MM.1S (cell line): ENCODE results near the gene TIFAB.

Experiments
- DNase-seq: peaks from one replicate; pipeline ENCODE4 v3.0.0-alpha.2; 2015
- H2AFZ ChIP-seq: fragments of 300-600 bp; sonication (generic); 2 replicates; pipeline ENCODE4 v1.6.0; 2016; ENCODE audit warnings: antibody characterized with exemption, low read length
- H3F3A ChIP-seq: fragments of 300-600 bp; sonication (generic); 2 replicates; pipeline ENCODE4 v1.6.1; 2016; ENCODE audit warnings: mild to moderate bottlenecking, antibody characterized with exemption, low read length, moderate library complexity, mixed read lengths; ENCODE audit not compliant: insufficient read depth
- H3K27ac ChIP-seq: fragments of 300-600 bp; sonication (generic); 2 replicates; pipeline ENCODE4 v1.5.1; 2016; ENCODE audit warnings: mild to moderate bottlenecking, low read length
- H3K27me3 ChIP-seq: fragments of 300-600 bp; sonication (generic); replicated peaks from 2 replicates; pipeline ENCODE4 v1.6.0; 2016; ENCODE audit warnings: low read length; ENCODE audit not compliant: insufficient read depth
- H3K36me3 ChIP-seq: fragments of 300-600 bp; sonication (generic); replicated peaks from 2 replicates; pipeline ENCODE4 v1.6.1; 2016; ENCODE audit warnings: mild to moderate bottlenecking, low read length, mixed read lengths; ENCODE audit not compliant: insufficient read depth
- H3K4me1 ChIP-seq: fragments of 300-600 bp; sonication (generic); 2 replicates; pipeline ENCODE4 v1.6.1; 2016; ENCODE audit warnings: low read length, mixed read lengths
- H3K4me2 ChIP-seq: fragments of 300-600 bp; sonication (generic); 2 replicates; pipeline ENCODE4 v1.6.0; 2016; ENCODE audit warnings: low read depth, low read length
- H3K4me3 ChIP-seq: fragments of 300-600 bp; sonication (generic); 2 replicates; pipeline ENCODE4 v1.5.1; 2016; ENCODE audit warnings: low read length, mixed read lengths
- H3K79me2 ChIP-seq: fragments of 300-600 bp; sonication (generic); 2 replicates; pipeline ENCODE4 v1.6.1; 2016; ENCODE audit warnings: mixed run types, low read length, mixed read lengths
- H3K9ac ChIP-seq: fragments of 300-600 bp; sonication (generic); 2 replicates; pipeline ENCODE4 v1.6.1; 2016; ENCODE audit warnings: low read length, mixed read lengths
- H3K9me2 ChIP-seq: fragments of 300-600 bp; sonication (generic); replicated peaks from 2 replicates; pipeline ENCODE4 v1.6.1; 2016; ENCODE audit warnings: mild to moderate bottlenecking, low read length, mixed read lengths; ENCODE audit not compliant: insufficient read depth
- H3K9me3 ChIP-seq: fragments of 300-600 bp; sonication (generic); replicated peaks from 2 replicates; pipeline ENCODE4 v1.6.1; 2016; ENCODE audit warnings: mild to moderate bottlenecking, low read length, mixed read lengths; ENCODE audit not compliant: insufficient read depth
- H4K20me1 ChIP-seq: fragments of 300-600 bp; sonication (generic); 2 replicates; pipeline ENCODE4 v1.6.1; 2016; ENCODE audit warnings: mild to moderate bottlenecking, low read length, moderate library complexity, mixed read lengths; ENCODE audit not compliant: insufficient read depth
- EZH2 ChIP-seq: fragments of 300-600 bp; sonication (generic); optimal IDR thresholded peaks from 2 replicates; pipeline ENCODE3; 2017; ENCODE audit warnings: low read depth, mild to moderate bottlenecking, antibody characterized with exemption, low read length, mixed read lengths
- EZH2phosphoT487 ChIP-seq: fragments of 300-600 bp; sonication (generic); IDR thresholded peaks from 2 replicates; pipeline ENCODE4 v1.6.1; 2018; ENCODE audit warnings: antibody characterized with exemption, low read length
- TF ChIP-seq, protein P1 (sequence below): fragments of 300-600 bp; sonication (generic); IDR thresholded peaks from 2 replicates; pipeline ENCODE4 v1.5.1; 2016; ENCODE audit warnings: antibody characterized with exemption, low read length, mixed read lengths

The TIFAB gene

DNA sequence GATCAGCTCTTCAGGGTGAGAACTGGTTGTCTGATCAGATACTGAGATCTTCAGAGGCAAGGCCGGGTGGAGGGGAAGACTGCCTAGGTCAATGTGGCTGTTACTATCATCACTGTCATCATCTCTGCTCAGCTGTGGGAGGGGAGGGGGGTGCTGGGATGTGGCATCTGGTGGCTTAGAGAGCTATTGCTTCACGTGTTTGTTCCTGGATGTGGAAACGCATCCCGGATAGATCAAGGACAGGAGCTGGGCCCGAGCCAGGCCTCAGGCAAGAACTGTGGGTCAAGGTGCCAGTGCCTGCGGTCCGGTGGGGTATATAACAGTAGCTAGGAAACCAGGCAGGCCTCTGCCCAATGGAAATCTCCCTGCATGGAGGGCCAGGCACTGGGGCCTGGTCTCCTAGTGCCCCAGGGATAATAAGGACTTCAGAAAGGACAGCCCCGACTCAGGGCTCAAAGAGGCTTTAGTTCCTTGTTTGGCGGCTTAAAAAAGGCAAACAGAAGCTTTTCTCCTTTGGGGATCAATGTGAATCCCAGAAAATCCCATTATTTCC, 30.3 kb upstream of the TIFAB start:
- no peak overlapping the region for H3K9ac ChIP-seq
- H2AFZ ChIP-seq, result no peak overlapping the region
- no peaks in the 10 kb centered on the region for H3K9me2 ChIP-seq
- H3K4me3 ChIP-seq, result no peak overlapping the region
- H3K27me3 ChIP-seq, result no peaks in the 10 kb centered on the region
- TF ChIP-seq, protein P1, sequence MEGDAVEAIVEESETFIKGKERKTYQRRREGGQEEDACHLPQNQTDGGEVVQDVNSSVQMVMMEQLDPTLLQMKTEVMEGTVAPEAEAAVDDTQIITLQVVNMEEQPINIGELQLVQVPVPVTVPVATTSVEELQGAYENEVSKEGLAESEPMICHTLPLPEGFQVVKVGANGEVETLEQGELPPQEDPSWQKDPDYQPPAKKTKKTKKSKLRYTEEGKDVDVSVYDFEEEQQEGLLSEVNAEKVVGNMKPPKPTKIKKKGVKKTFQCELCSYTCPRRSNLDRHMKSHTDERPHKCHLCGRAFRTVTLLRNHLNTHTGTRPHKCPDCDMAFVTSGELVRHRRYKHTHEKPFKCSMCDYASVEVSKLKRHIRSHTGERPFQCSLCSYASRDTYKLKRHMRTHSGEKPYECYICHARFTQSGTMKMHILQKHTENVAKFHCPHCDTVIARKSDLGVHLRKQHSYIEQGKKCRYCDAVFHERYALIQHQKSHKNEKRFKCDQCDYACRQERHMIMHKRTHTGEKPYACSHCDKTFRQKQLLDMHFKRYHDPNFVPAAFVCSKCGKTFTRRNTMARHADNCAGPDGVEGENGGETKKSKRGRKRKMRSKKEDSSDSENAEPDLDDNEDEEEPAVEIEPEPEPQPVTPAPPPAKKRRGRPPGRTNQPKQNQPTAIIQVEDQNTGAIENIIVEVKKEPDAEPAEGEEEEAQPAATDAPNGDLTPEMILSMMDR, result no peak
- TF ChIP-seq EZH2 (no peak), EZH2phosphoT487 (no peak)
- H3F3A ChIP-seq, result no peaks in the 10 kb centered on the region
- H3K4me1 ChIP-seq, result no peaks in the 10 kb centered on the region
- H3K27ac ChIP-seq, result no peak overlapping the region
- H3K9me3 ChIP-seq, result no peaks in the 10 kb centered on the region
- H3K36me3 ChIP-seq, result no peaks in the 10 kb centered on the region
- H3K4me2 ChIP-seq, result no peak overlapping the region
- DNase-seq, result no peak
- H3K79me2 ChIP-seq, result no peaks in the 10 kb centered on the region
- no peaks in the 10 kb centered on the region for H4K20me1 ChIP-seq

DNA sequence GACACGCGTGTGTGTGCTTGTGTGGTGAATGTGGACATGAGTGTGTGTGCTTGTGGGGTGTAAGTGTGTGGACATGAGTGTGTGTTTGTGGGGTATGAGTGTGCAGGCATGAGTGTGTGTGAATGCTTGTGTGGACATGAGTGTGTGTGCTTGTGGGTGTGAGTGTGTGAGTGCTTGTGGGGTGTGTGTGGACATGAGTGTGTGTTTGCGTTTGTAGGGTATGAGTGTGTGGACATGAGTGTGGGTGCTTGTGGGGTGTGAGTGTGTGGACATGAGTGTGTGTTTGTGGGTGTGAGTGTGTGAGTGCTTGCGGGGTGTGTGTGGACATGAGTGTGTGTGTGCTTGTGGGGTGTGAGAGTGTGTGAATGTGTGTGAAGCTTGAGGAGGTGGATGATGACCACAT, 29.8 kb upstream of the TIFAB start:
- TF ChIP-seq EZH2phosphoT487, result no peak
- TF ChIP-seq, protein P1, result no peak
- TF ChIP-seq EZH2, result no peak

DNA sequence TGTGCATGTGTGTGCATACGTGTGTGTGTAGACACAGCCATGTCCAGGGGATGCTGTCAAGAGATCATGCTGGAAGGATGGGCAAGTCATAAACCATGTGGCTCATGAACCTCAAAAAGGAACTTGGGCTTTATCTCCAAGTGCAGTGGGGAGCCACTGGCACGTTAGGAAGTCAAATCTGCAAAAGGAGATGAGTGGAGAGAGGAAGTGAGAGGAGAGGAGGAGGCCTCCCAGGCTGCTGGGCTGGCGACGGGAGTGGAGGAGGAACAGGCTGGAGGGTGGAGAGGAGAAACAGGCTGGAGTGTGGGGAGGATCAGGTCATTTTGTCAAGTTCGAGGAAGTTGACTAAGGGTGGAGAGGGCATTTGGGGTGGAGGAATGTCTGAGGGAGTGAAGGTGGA, 29.2 kb upstream of the TIFAB start:
- no peak overlapping the region for H3K4me3 ChIP-seq
- H3K4me2 ChIP-seq, result no peak overlapping the region
- H4K20me1 ChIP-seq, result no peaks in the 10 kb centered on the region
- TF ChIP-seq EZH2 (no peak), EZH2phosphoT487 (no peak)
- TF ChIP-seq, protein P1, result no peak
- H3K27me3 ChIP-seq, result no peaks in the 10 kb centered on the region
- H3K27ac ChIP-seq, result no peak overlapping the region
- H3K36me3 ChIP-seq, result no peaks in the 10 kb centered on the region
- no peak overlapping the region for H2AFZ ChIP-seq
- H3K9me3 ChIP-seq, result no peaks in the 10 kb centered on the region
- H3K9me2 ChIP-seq, result no peaks in the 10 kb centered on the region
- no peak for DNase-seq
- H3K79me2 ChIP-seq, result no peaks in the 10 kb centered on the region
- H3K9ac ChIP-seq, result no peak overlapping the region
- no peaks in the 10 kb centered on the region for H3K4me1 ChIP-seq
- no peaks in the 10 kb centered on the region for H3F3A ChIP-seq

More for the DNA sequence above, 29.8 kb upstream of the TIFAB start:
- Histone ChIP-seq H3K79me2 (no peaks in the 10 kb centered on the region), H3K9me3 (no peaks in the 10 kb centered on the region), H3K36me3 (no peaks in the 10 kb centered on the region), H4K20me1 (no peaks in the 10 kb centered on the region), H3K9me2 (no peaks in the 10 kb centered on the region), H3K27ac (no peak overlapping the region), H3F3A (no peaks in the 10 kb centered on the region), H3K27me3 (no peaks in the 10 kb centered on the region), H2AFZ (no peak overlapping the region), H3K9ac (no peak overlapping the region), H3K4me3 (no peak overlapping the region), H3K4me1 (no peaks in the 10 kb centered on the region), H3K4me2 (no peak overlapping the region)
- no peak for DNase-seq
